MM.1S (cell line): ENCODE measurements around the gene NAIF1.

Source experiments
- EZH2 ChIP-seq: fragments of 300-600 bp; sonication (generic); optimal IDR thresholded peaks from 2 replicates; pipeline ENCODE3; 2017; ENCODE audit warnings: low read depth, mild to moderate bottlenecking, antibody characterized with exemption, low read length, mixed read lengths
- EZH2phosphoT487 ChIP-seq: fragments of 300-600 bp; sonication (generic); IDR thresholded peaks from 2 replicates; pipeline ENCODE4 v1.6.1; 2018; ENCODE audit warnings: antibody characterized with exemption, low read length

GRCh38 chr9:128106181-128106939, 39.2 kb upstream of the NAIF1 start:
- no peak for TF ChIP-seq EZH2phosphoT487
- TF ChIP-seq EZH2 = no peak
